OCI-LY7 (cell line): ENCODE results near the gene DST.

Source experiments
- CTCF ChIP-seq: fragments of 200-600 bp; sonication (generic); conservative IDR thresholded peaks from 2 replicates; pipeline ENCODE4 v1.5.1; 2014; ENCODE audit warnings: mild to moderate bottlenecking, antibody characterized with exemption, low read length, moderate library complexity, mixed read lengths
- EZH2phosphoT487 ChIP-seq: fragments of 200-600 bp; sonication (generic); IDR thresholded peaks from 2 replicates; pipeline ENCODE4 v1.6.1; 2018; ENCODE audit warnings: low read depth, borderline replicate concordance, mild to moderate bottlenecking, mixed run types, antibody characterized with exemption, low read length, moderate library complexity, mixed read lengths

- TF ChIP-seq CTCF = no peak
- no peak for TF ChIP-seq EZH2phosphoT487
Observed at GRCh38 chr6:56448046-56448445, 194.6 kb downstream of the DST start.
